Heart left ventricle (tissue), 13 donors: Measurements from ENCODE around the gene DDX39B.

Experiments
- CTCF ChIP-seq, 12 donors: fragments of 200-600 bp; sonication (generic) in 4 of 12; IDR thresholded peaks; one replicate each; pipeline versions ENCODE4 v1.5.0 to v1.8.0; 2018 to 2022; ENCODE audit warnings: antibody characterized with exemption in 12 of 12, mild to moderate bottlenecking in 5 of 12
- POLR2A ChIP-seq, 2 donors: fragments of 450-650 bp; IDR thresholded peaks; one replicate each; pipeline ENCODE4 v1.6.1; 2017; ENCODE audit warnings: antibody characterized with exemption in 2 of 2, mild to moderate bottlenecking in 2 of 2, moderate library complexity in 2 of 2
- donor health status: ischemic (EF 13 %, LVEDD 7.1; RV severe dilation, severe dysfunction).
- donor health status: DM: no; HTN: yes; CAD: no.
- donor health status: DM: no; HTN: no; CAD: no.
- donor health status: ischemic (EF 25% LVEDD 6.9; RV normal size, moderate dysfunction).
- donor health status: ischemic (EF 25% LVEDD 5.7; RV mildly dilated, moderate dysfunction).
- donor health status: ischemic (EF 35%, LVEDD 5.7; RV mildly dilated, moderate dysfunction).
- donor health status: nonischemic (EF 11% LVEDD 7.7; RV severe dilation, severe dysfunction).
- donor health status: DM: yes; HTN: yes; CAD: no.
- donor health status: PGD.
- donor health status: ischemic (EF 29% LVEDD 5.4; RV normal size, mild dysfunction).
- donor health status: nonischemic (EF 23%, LVEDD 6.1; RV moderate dilation, normal function).

GRCh38 chr6:31498748-31499147 lies 43.1 kb downstream of the DDX39B start:
- TF ChIP-seq CTCF (IDR thresholded peaks at IDR 0.05) (no peak), POLR2A (IDR thresholded peaks at IDR 0.05) (no peak)
